Inferior parietal cortex (tissue), 1 donor: ENCODE data around the gene MRAP.

Source experiments
- DNase-seq: peaks from one replicate; pipeline ENCODE4 v3.0.0-alpha.2; 2016; ENCODE audit errors: extremely low spot score

Gene MRAP

DNA sequence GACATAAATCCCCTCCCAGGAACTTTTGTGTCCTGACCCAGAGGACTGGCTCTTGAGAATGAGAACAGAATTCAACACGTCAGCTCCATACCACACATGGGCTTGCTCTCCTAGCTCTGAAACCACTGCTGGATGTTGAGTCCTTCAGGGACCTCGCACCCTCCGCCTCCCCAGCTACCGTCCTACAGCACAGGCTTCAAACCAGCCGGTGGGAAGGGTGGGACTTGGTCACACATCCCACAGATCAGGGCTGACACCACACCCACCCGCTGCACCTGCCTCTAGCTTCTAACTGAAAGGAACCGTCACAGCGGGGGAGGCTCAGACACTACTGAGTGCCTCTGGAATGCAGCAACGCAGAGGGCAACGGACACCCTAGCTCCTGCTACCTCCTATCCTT, 24.0 kb downstream of the MRAP start:
- no peak for DNase-seq

DNA sequence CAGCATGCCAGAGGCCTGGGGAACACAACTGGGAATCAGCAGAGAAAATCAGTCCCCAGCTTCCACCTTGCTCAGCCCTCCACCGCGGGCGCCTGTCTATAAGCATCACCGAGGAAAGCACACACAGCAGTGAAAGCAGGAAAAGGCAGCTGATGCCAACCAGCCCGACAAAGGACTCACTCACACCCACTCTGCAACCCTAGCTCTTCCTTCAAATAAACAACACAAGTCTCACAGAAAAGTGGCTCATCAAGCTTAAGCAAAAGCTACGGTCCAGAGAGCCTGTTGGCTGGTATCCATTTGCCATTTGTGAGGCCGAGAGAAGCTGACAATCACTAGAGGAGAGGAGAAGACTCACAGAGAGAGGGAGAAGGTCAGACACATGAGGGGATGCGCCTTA, 27.1 kb downstream of the MRAP start:
- DNase-seq = peak; percentile 44

DNA sequence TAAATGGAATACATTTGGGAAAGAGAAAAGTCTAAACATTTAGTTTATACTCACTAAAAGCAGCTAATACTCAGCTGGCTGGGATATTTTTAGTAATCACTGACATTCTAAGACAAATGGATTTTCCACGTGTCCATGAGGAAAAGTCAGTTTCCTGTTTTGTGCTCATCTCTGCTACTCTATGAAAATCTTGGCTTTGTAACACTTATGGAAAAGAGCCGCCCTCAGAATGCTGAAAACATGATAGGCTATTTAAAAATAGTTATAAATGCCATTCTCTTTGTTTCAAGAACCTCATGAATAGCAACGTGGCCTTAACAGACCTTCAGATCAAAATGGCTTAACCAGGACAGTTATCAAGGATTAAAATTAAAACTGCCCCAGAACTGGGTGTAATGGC, 29.9 kb downstream of the MRAP start:
- no peak for DNase-seq

DNA sequence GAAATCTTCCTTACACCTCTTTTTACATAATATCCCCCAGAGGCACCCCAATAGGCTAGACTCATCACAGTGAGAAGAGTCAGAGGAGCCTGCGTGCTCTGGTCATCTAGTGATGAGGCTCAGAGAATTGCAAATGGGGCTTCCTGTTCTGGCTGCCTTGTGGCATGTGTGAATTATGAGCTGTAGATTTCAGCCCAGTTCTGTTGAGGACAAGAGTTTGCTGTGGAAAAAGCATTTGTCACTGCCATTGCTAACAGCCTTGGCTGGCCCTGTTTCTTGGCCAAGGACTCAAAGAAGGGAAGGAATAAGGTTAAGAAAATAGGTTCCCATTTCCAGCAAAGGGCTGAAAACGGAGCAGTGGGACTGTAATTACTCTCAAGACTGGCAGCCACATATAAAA, 30.7 kb downstream of the MRAP start:
- no peak for DNase-seq

DNA sequence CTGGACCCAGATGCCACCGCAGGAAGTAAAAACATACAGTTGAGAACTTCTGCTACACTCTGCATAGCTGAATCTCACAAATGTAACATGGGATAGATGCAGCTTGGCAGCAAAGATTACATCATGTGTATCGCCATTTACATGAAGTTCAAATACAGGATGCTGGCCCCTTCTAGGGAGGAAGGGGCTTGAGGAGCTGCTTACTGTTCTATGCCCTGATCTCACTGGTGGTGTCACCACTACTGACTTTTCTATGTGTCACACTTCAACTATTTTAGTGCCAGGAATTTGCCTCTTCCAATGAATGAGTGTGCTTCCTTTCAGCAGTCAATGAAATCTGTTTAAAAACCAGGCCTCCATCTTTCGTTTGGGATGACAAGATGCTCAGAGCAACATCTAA, 31.1 kb downstream of the MRAP start:
- DNase-seq = no peak

DNA sequence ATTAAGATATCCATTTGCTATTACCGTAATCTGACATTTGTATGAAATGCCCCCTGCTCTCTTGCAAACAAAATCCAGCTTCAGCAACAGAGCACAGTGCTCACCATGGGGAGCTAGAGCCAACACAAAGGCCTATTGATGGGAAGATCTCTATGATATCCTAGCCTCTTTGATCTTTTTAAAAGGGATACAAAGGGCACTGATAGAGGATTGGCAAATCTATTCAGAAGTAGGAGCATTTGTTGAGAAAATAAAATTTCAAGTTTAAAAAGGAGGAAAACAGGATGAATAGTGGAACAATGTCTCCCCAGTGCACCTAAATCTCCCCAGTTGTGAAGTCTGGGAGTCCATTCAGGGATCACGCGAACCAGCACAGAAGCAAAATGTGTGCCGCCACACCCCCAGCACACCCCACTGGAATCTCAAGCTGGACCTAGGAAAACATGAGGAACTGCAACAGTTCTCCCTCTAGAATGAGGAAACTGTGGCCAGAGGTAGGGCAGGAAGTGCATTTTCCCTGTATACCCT, 32.2 kb downstream of the MRAP start:
- DNase-seq = peak; percentile 51

DNA sequence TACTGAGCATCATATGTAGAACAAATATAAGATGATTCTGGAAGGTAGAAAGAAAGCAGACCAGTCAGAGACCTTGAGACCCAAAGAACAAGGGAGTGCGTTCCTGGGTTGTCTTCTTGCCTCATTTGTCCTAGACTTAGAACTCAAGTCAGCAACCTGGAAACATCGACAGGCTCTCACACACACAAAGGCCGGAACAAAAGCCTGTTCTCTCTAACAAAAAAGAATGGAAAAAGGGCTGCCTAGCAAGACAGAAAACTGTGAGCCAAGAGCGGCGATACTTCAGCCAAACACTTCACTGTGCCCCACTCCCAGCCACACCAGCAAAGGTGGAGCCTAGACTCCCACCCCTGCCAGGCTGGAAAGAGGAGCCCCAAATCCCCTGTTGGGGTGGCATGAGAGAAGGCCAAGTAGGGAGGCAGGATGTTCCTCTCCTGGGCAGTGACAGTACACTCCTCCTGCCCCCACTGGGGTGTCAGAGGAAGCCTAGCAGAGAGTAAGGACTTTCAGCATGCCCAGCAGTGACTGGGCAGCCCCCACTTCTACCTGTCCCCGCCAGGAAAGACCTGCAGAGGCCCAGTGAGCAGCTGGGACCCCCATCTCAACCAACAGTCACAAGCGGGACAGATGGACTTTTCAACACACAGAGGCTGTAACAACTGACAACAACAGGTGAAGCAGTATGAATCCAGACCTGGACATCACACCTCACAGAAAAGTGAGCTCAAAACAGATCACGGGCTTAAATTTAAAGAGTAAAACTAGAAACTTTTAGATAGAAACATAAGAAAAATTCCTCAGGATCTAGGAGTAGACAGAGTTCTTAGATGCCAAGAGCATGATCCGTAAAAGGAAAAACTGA, 33.0 kb downstream of the MRAP start:
- DNase-seq = peak; percentile 30

DNA sequence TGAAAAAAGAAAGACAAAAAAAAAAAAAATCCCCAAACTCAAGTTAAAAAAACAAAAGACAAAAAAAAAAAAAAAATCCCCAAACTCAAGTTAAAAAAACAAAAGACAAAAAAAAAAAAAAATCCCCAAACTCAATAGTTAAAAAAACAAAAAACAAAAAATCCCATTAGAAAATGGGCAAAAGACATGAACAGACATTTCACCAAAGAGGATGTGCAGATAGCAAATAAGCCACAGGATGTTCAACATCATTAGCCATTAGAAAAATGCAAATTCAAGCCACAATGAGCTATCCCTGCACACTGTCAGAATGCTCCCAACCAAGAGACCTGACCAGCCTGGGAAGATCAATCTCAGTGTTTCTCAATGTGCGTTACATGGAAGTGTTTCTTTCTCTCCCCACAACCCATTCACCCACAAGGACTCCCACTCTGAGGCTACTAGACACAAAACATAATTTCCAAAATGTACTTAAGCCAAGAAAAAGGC, 33.9 kb downstream of the MRAP start:
- DNase-seq = no peak

DNA sequence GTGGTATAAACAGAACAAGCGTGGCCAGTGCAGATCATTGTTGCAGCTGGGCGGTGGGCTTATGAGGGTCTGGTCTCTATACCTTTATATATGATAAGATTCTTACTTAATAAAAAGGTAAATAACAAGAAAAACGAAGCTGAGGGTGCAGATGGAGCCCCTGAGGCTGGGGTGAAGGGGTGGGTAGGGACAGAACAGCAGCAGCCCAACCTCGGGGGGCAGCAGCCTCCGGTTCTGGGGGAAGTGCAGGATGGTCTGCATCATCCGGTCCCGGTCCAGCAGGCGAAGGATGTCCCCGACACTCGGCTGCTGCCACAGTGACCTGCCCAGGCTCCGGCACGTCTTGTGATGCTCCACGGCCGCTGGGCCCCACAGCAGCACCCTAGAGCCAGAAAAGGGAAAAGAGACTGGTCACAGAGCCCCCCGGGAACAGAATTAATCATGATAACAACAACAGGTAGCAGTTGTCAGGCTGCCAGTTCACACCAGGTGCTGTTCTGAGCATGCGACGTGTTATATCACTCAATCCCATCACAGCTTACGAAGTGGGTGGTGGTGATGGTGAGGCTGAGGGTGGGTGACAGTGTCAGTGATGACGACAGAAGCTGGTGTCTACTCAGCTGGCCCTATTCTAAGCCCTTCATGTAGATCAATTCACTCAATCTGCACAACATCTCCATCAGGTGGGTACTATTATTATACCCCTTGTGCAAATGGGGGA, 35.5 kb downstream of the MRAP start:
- no peak for DNase-seq

DNA sequence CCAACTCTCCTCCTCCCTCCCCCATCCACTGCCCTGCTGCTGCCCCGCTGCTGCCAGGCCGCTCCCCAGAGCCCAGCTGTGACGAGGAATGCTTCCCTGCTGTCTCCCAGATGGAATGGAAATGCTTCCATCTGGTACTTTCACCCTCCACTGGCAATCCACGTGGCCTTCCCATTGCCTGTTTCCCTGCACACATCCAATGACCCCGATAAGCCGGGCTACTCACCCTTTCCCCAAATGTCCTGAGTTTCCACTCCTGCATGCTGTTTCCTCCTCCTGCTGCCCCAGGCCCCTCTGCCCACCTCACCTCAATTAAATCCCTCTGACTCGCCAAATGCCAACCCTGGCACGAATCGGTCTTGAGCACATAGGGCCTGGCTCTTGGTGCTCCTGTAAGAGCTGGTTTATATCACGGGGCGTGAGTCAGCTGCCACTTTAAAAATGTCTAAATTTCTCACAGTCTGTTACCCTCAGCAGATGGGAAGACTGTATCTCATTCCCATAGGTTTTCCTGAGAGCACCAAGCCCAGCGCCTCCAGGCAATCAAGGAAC, 36.4 kb downstream of the MRAP start:
- peak; percentile 58 for DNase-seq

DNA sequence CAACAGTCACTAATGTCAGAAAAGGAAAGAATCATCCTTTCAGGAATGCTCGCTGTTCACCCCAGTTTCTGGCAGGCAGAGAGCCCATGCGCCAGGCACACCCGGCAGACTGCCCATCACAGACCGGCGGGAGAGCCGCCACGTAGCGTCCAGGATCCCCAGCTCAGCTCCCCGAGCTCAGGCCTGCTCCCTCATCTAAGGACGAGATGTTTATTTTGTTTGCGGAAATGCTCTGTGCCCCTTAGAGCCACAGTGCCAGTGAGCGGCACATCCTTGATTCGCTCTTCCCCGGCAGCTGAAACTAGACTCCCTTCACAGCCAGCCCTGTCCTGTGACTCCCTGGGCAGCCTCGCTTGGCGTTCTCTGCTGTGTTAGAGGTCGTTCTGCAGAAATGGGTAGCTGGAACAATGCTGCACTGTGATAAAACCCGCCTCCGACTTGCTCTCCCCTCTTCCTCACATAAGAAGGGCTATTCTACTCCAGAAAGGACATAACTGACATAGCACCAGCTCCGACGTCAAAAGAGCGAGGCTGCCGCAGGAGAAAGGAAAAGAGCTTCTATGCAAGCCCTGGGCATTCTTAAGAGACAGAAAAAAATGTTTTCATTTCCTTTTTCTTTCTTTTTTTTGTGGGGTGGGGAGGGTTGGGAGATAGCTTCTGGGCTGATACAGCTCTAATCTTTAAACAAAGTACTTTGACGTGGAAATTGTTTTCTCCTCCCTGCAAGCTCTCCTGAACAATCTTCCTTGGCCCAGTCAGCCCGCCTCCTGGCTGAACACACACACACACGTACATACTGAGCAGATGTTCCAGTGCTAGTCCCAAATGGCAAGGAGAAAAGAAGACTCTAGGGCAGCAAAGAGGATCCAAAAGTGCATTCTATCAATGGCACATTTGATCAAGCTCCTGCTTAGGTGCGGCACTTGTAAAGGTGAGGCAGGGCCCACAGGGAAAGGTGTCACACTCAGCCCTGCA, 37.2 kb downstream of the MRAP start:
- peak; percentile 76 for DNase-seq

DNA sequence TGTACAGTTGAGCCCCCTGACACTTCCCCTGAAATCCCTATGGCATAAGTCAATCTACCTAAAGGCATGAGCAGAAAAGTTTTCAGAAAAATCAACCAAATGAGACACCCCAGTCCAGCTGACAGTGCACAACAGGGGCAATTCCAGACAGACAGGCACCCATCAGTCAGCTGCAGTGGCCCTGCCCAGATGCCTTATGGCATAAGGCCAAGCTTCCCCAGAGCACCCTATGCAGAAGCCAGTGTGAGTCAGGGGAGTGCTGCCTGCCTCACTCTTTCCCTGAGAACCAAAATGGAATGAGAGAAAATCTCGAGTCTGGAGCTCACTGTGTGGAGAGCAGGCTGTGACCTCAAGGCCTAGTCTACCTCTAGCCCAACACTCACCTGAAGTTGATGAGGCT, 38.1 kb downstream of the MRAP start:
- peak; percentile 35 for DNase-seq

DNA sequence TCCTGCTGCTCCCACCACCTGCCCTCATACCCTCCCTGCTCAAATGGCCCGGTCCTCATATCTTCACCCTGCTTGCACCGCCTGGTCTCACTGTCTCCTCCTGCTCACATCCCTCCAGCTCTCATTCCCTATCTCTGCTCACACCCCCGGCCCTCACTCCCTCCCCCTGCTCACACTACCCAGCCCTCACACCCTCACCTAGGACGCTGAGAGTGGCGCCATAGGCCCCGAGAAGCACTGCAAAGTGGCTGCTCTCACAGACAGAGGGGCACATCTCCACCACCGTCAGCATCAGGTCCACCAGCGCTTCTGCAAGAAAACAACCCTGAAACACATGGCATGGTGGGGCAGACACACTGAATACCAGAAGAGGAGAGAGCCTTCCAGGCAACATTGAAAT, 38.6 kb downstream of the MRAP start:
- no peak for DNase-seq

DNA sequence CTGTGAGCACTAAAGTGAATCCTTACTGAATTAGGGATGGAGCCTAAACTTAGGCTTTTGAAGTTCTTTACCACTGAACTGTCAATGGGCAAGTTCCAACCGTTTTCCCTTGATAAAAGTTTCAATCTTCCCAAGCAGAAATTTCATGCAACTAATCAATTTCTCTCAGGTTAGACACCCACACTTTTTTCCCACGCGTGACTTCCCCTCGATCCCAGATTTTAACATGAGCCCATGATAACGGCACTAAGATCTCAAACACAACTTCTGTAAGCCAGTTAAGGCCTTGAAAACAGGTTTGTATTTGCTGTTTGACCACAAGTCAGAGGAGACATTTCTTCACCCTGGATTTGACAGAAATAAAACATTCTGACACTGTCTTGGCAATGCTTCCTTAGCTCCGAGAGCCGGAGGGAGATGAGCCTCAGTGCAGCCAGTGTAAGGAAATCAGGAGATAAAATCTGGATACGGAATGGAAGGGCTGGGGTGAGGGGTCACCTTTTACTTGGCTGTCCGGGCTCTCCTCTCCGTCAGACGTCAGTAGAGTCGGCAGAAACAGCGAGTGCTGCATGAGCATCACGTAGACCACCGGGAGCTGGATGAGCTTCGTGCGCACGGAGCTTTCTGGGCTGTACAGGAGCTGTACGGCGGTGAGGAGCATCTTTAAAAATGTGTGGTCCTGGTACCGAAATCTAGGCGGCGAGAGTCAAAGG, 39.7 kb downstream of the MRAP start:
- no peak for DNase-seq

DNA sequence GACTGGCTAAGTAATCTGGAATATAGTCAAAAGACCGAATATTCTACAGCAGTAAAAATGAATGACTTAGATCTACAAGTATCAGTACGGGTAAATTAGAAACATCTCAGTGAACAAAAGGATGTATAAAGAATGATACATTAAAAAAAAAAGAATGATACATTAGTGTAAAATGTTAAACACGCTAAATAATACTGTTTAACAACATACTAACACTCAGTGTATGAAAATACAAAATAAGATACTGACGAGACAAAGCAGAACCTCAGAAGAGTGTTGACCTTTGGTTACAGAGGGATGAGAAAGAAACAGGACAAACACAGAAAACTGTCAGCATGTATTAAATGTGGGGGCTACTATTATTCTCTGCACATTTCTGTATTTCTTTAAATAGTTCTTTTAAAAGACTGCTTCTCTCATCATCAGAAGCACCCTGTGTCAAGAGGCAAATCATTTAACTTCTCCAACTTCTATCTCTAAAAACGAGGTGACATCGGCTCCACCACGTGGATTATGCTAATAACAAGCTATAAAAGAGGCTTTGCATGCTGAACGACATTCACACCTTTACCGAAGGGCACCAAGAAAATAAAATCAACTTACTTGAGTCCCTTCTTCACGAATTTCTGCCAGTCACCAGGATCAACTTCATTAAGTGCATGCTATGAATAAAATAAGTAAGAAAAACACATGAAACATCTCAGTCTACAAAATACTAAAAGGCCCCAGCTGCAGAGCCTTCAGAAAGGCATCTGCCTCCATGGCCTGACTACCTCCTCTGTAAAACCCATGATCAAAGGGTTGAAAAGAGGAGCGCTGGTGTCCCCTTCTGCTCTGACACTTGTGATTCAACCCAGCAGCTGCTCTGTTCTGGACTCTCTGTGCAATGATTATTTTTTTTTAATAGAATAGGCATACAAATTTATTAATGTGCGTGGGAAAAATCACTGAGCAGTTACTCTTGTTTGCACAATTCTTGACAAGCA, 42.5 kb downstream of the MRAP start:
- no peak for DNase-seq

DNA sequence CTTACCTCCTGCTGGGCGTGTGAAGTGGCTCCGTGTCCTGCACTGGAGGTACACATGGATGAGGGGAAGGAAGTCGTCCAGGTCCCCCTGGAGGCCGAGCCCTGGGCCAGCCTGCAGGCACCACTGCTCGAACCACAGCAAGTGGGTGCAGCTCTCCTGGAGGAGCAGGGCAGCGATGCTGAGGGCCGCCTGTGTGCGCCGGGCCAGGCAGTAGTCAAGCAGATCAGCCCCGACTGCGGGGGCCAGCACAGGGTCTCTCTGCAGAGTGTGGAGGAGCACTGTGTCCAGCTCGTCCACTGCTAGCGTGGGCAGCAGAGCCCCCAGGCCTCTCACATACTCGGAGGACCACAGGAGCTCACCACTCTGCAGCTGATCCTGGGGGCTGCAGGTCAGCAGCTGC, 48.3 kb downstream of the MRAP start:
- no peak for DNase-seq

DNA sequence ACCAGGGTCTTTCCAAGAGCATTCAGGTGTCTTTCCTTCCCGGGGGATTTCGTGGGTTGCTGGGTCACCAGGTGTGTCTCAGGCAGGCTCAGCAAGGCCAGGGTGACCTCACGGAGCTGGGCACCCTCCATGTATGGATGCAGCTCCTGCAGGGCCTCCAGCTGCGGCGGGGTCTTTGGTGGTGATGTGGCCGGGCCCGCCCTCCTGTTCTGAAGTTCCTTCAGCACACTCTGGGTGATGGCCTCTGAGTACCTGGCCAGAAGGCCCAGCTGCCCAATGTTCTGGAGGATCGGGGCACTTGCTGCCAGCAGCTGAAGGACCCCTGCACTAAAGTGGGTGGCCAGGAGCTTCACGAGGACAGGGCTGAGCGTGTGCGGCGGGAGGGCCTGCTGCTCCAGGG, 48.7 kb downstream of the MRAP start:
- DNase-seq = no peak

DNA sequence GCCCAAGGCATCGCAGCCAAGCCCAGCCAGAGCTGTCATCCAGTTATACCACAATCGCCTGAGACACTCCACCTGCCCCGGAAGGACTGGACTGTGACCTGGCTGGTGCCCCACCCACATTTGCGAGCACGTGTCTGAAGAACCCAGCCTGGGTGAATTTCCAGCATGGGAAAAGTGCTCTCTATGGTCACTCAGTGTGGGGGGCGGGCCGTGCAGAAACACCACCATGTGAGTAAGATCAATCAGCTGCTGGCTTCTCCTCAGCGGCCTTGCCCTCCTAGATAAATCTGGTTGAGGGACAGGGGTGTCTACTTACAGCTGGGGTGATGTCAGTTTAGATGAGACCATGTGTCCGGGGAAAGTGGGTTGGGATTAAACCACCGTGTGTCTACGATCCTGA, 49.3 kb downstream of the MRAP start:
- no peak for DNase-seq

DNA sequence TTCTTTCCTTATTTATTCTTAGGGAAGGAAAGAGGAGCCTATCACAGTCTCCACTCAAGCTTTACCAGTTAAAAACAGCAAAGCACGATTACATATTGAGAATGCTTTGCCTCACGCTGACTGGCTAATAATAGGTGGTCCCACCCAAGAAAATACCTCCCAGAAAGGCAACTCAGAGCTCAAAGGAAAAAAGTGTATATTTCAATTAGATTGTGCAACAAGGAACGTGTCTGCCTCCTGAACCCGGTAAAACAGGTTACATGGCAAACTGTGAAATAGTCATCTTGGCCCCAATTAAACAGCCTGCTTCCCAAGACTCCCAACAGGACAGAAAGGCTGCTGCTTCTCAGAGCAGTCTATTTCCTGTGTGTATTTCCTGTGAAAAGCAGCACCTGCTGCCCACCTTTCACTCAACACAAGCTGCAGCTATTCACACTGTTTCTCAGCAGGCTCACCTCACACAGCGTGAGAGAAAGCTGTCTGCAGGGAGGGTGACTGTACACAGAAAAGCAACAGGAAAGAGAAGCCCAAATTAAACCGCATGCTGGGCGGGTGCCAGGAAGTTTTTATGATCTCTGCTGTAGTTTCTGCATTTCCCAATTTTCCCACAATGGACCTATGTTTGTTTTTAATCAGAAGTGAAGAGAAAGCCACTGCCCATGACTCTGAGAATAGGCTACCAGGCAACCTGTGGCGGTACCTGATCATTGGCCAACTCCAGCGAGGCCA, 50.1 kb downstream of the MRAP start:
- no peak for DNase-seq
